ENCODE measurements around the gene ABHD1. TPM values are rescaled to one million over a fixed set of nuclear protein-coding genes. Genes with fewer than 3 reads are reported as not detected.

The ABHD1 gene
- total and polyA plus RNA-seq, 4 donors: 0.09 to 2.0 (median 0.61) TPM

DNA sequence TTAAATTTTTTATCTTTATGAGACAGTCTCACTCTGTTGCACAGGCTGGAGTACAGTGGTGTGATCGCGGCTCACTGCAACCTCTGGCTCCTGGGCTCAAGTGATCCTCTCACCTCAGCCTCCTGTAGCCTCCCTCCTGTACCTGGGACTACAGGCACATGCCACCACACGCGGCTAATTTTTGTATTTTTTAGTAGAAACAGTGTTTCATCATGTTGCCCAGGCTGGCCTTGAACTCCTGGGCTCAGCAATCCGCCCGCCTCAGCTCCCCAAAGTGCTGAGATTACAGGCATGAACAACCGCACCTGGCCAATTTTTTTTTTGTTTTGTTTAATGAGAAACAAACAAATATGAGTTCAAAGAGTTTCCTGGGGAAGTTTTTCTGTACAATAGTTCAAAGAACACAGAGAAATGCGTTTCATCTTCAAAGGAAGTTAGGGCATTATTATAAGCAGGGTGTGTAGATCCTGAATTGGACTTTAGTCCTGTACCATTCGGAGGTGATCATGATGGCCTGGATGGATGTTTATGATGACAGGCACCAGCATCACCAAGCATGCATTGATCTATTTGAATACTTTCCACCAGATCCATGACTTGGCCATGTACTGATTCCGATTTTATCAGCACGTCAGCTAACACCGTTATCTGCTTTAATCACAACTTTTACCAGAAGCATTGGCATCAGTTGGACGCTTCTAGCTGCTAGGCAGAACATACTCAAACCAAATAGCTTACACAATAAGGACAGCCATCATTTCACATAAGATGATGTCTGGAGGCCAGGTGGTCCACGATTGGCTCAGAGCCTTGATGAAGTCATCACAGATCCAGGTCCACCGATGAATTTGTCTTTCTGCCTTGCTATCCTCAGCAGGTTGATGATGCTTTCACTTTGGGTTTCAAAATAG lies 54.1 kb downstream of the ABHD1 start:
- TF ChIP-seq TAF1 (conservative IDR thresholded peaks at IDR 0.05) (no peak), FOXA1 (IDR thresholded peaks at IDR 0.05) (peak; percentile 47), YY1 (IDR thresholded peaks at IDR 0.05) (peak; percentile 90), HNF4A (conservative IDR thresholded peaks at IDR 0.05) (peak; percentile 86 to 90), EGR1 (IDR thresholded peaks at IDR 0.05; ENCODE audit: low read depth in 2 of 2) (peak in 1 of 2 donors; percentile 45), JUND (IDR thresholded peaks at IDR 0.05) (peak in 1 of 2 donors; percentile 85), RAD21 (IDR thresholded peaks at IDR 0.05) (peak; percentile 19 to 40), NR2F2 (IDR thresholded peaks at IDR 0.05) (no peak), FOXA2 (IDR thresholded peaks at IDR 0.05) (peak; percentile 50), GABPA (IDR thresholded peaks at IDR 0.05 in 1 of 2, conservative IDR thresholded peaks at IDR 0.05 in 1 of 2) (no peak), RXRA (IDR thresholded peaks at IDR 0.05) (peak; percentile 51 to 91), SP1 (IDR thresholded peaks at IDR 0.05) (peak; percentile 85), HNF4G (IDR thresholded peaks at IDR 0.05) (peak; percentile 36)
- TF ChIP-seq, protein P1, sequence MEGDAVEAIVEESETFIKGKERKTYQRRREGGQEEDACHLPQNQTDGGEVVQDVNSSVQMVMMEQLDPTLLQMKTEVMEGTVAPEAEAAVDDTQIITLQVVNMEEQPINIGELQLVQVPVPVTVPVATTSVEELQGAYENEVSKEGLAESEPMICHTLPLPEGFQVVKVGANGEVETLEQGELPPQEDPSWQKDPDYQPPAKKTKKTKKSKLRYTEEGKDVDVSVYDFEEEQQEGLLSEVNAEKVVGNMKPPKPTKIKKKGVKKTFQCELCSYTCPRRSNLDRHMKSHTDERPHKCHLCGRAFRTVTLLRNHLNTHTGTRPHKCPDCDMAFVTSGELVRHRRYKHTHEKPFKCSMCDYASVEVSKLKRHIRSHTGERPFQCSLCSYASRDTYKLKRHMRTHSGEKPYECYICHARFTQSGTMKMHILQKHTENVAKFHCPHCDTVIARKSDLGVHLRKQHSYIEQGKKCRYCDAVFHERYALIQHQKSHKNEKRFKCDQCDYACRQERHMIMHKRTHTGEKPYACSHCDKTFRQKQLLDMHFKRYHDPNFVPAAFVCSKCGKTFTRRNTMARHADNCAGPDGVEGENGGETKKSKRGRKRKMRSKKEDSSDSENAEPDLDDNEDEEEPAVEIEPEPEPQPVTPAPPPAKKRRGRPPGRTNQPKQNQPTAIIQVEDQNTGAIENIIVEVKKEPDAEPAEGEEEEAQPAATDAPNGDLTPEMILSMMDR (IDR thresholded peaks at IDR 0.05; ENCODE audit: low read depth, low read length, missing input control): no peak
- TF ChIP-seq, protein P2, sequence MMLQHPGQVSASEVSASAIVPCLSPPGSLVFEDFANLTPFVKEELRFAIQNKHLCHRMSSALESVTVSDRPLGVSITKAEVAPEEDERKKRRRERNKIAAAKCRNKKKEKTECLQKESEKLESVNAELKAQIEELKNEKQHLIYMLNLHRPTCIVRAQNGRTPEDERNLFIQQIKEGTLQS (IDR thresholded peaks at IDR 0.05): peak; percentile 37
- TF ChIP-seq, protein P3, sequence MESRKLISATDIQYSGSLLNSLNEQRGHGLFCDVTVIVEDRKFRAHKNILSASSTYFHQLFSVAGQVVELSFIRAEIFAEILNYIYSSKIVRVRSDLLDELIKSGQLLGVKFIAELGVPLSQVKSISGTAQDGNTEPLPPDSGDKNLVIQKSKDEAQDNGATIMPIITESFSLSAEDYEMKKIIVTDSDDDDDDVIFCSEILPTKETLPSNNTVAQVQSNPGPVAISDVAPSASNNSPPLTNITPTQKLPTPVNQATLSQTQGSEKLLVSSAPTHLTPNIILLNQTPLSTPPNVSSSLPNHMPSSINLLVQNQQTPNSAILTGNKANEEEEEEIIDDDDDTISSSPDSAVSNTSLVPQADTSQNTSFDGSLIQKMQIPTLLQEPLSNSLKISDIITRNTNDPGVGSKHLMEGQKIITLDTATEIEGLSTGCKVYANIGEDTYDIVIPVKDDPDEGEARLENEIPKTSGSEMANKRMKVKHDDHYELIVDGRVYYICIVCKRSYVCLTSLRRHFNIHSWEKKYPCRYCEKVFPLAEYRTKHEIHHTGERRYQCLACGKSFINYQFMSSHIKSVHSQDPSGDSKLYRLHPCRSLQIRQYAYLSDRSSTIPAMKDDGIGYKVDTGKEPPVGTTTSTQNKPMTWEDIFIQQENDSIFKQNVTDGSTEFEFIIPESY (IDR thresholded peaks at IDR 0.05): peak; percentile 57
- TF ChIP-seq, protein P4, sequence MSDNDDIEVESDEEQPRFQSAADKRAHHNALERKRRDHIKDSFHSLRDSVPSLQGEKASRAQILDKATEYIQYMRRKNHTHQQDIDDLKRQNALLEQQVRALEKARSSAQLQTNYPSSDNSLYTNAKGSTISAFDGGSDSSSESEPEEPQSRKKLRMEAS (IDR thresholded peaks at IDR 0.05): peak; percentile 72
- TF ChIP-seq, protein P5, sequence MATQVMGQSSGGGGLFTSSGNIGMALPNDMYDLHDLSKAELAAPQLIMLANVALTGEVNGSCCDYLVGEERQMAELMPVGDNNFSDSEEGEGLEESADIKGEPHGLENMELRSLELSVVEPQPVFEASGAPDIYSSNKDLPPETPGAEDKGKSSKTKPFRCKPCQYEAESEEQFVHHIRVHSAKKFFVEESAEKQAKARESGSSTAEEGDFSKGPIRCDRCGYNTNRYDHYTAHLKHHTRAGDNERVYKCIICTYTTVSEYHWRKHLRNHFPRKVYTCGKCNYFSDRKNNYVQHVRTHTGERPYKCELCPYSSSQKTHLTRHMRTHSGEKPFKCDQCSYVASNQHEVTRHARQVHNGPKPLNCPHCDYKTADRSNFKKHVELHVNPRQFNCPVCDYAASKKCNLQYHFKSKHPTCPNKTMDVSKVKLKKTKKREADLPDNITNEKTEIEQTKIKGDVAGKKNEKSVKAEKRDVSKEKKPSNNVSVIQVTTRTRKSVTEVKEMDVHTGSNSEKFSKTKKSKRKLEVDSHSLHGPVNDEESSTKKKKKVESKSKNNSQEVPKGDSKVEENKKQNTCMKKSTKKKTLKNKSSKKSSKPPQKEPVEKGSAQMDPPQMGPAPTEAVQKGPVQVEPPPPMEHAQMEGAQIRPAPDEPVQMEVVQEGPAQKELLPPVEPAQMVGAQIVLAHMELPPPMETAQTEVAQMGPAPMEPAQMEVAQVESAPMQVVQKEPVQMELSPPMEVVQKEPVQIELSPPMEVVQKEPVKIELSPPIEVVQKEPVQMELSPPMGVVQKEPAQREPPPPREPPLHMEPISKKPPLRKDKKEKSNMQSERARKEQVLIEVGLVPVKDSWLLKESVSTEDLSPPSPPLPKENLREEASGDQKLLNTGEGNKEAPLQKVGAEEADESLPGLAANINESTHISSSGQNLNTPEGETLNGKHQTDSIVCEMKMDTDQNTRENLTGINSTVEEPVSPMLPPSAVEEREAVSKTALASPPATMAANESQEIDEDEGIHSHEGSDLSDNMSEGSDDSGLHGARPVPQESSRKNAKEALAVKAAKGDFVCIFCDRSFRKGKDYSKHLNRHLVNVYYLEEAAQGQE (IDR thresholded peaks at IDR 0.05): peak; percentile 18
- DNase-seq (ENCODE audit: low spot score): no peak
- H3K4me3 ChIP-seq (ENCODE audit: low read depth in 1 of 3, low read length in 3 of 3): no peak overlapping the region
- H3K27me3 ChIP-seq (ENCODE audit: control insufficient read depth in 4 of 4, insufficient read depth in 4 of 4, low read length in 3 of 4): no peaks in the 10 kb centered on the region
- no peak overlapping the region for H3K9ac ChIP-seq (ENCODE audit: low read depth in 1 of 2, low read length in 2 of 2)
- no peaks in the 10 kb centered on the region for H3K36me3 ChIP-seq (ENCODE audit: control insufficient read depth in 4 of 4, insufficient read depth in 3 of 4, low read depth in 1 of 4, low read length in 3 of 4)
- H3K9me3 ChIP-seq (ENCODE audit: control insufficient read depth in 4 of 4, low read length in 3 of 4): no peaks in the 10 kb centered on the region
- H3K27ac ChIP-seq (ENCODE audit: low read depth in 1 of 2, low read length in 2 of 2): peak overlapping the region; percentile 56 to 97
- peaks cover 10 to 20% (median 17%) of the 10 kb centered on the region in 4 donors for H3K4me1 ChIP-seq (ENCODE audit: control insufficient read depth in 4 of 4, insufficient read depth in 4 of 4, low read length in 3 of 4)
- 39% methylated on average over 15 of the region's 15 CpGs for WGBS
